SH-SY5Y (cell line): ENCODE results near the gene ZNF48.

ENCODE experiments used
- GATA2 ChIP-seq: IDR thresholded peaks from 2 replicates; pipeline ENCODE4 v1.6.1; 2011; ENCODE audit warnings: mild to moderate bottlenecking, low read depth, low read length
- GATA3 ChIP-seq: IDR thresholded peaks from 2 replicates; pipeline ENCODE4 v1.6.1; 2011; ENCODE audit warnings: low read depth, mild to moderate bottlenecking, low read length, moderate library complexity

The ZNF48 gene

GRCh38 chr16:30417529-30418349 is 22.5 kb downstream of the ZNF48 start:
- TF ChIP-seq GATA3 (no peak), GATA2 (no peak)

GRCh38 chr16:30418350-30419181 is 23.3 kb downstream of the ZNF48 start:
- no peak for TF ChIP-seq GATA2
- no peak for TF ChIP-seq GATA3

GRCh38 chr16:30421010-30421409 is 25.8 kb downstream of the ZNF48 start:
- TF ChIP-seq GATA2 (no peak), GATA3 (no peak)

- TF ChIP-seq GATA2, result no peak
- TF ChIP-seq GATA3, result no peak
These were observed 32.8 kb downstream of the ZNF48 start for GRCh38 chr16:30428055-30428454.

- TF ChIP-seq GATA3 (no peak), GATA2 (no peak)
These were observed 34.1 kb downstream of the ZNF48 start for GRCh38 chr16:30429418-30429677.

DNA sequence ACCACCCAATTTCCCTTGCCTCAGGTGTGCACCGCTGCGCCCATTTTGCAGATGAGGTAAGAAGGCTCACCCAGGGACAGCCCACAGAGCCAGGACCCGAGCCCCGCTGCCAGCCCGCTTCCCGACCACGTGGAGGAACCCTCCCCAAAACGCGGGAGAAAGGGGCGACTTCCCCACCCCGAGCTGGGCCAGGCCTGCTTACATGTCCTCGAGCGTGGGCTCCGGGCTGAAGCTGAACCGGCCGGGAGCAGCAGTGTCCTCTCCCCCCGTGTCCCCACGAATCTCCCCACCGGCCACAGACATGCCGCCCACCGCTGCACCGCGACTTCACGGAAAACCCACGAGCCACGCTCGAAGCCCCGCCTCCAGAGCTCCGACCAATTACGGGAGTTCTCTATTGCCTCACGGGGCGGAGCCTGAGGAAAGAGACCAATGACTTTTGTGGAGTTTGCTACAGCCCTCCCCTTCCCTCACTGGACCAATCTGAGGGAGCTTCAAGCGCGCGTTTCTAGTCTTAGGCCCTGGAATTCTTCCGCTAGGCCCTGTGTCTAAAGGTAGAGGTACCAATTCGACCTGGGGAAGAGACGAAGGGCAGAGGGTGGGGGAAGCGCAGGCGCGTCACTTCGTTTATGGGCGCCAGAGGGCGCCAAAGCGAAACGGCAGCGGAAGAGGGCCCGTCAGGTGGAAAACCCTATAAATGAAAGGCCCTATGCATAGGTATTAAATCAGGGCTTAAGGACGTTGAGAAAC is 34.6 kb downstream of the ZNF48 start, which contains the start of gene DCTPP1:
Gene DCTPP1, minus strand, starts transcription at position 353 of the 750 bp plus-strand sequence. Its CDS starts 50 bp downstream, at position 303.
- TF ChIP-seq GATA3 (no peak), GATA2 (no peak)

DNA sequence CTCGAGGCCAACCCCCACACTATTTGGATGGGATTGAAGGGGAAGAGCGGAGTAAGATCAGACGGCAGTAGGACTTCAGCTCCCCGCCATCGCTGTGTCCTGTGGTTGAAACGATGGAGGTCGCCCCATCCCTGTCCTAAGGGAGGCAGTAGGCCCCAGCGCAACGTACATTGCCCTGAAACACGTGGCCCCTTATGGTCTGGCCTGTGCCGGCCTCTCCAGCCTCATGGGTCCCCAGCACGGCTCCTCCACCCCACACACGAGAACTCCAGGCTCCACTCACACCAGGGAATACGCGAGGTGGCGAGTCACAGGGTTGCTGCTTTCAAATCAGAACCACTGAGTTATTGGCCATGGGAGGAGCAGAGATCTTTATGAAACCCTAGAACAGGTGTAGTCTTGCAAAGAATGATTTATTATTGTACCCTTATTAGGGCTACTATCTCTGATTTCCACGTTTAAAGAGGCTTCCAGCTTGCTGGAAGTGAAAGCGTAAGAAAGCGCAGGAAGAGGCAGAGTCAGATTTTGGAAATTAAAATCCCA is 35.3 kb downstream of the ZNF48 start:
- no peak for TF ChIP-seq GATA2
- no peak for TF ChIP-seq GATA3

GRCh38 chr16:30434852-30435251 is 39.6 kb downstream of the ZNF48 start:
- TF ChIP-seq GATA3 (no peak), GATA2 (no peak)

GRCh38 chr16:30437511-30438046 is 42.4 kb downstream of the ZNF48 start:
- TF ChIP-seq GATA3 (no peak), GATA2 (no peak)

DNA sequence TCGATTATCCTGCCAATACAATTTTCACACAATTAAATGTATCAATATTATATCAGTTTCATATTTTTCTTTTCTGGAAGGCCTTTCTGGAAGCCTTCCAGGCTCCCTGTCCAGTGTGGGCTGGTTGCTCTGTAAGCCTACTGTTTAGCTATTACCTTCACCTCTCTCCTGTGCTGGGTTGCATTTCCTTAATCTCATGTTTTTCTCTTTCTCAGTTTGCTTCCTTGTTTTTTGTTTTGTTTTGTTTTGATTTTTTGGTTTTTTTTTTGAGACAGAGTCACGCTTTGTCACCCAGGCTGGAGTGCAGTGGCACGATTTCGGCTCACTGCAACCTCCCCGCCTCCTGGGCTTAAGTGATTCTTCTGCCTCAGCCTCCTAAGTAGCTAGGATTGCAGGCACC is 43.6 kb downstream of the ZNF48 start:
- TF ChIP-seq GATA3 (no peak), GATA2 (no peak)

GRCh38 chr16:30439720-30440348 is 44.6 kb downstream of the ZNF48 start:
- TF ChIP-seq GATA2 (no peak), GATA3 (no peak)

- TF ChIP-seq GATA2, result no peak
- TF ChIP-seq GATA3, result no peak
These were observed 48.4 kb downstream of the ZNF48 start for GRCh38 chr16:30443631-30444030.

- TF ChIP-seq GATA3 (no peak), GATA2 (no peak)
These were observed 49.3 kb downstream of the ZNF48 start for GRCh38 chr16:30444231-30445148.

DNA sequence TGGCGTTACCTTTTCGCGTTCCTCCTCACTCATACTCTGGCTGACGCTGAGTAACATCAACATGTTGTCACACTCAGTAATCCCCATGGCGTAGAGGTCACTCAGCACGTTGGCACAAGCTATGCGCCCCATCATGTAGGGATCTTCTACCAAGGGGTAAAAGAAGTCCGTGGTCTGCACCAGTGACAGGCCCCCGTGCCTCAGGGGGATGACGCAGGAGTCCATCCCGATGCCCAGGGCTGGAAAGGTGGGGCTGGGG is 49.9 kb downstream of the ZNF48 start:
- TF ChIP-seq GATA2 (no peak), GATA3 (no peak)
